Stimulated activated CD4-positive, alpha-beta T cell treated with anti-CD3 and anti-CD28 coated beads, Interleukin-1b, Interleukin-23, amount 100 ng/mL, for 1 hour (primary cell): Measurements from ENCODE around the gene MEX3C.

ENCODE experiments used
- DNase-seq, 2 donors: peaks; one replicate each; pipeline ENCODE4 v3.0.0-alpha.2; 2020; ENCODE audit warnings: low read depth in 2 of 2

Gene MEX3C

DNA sequence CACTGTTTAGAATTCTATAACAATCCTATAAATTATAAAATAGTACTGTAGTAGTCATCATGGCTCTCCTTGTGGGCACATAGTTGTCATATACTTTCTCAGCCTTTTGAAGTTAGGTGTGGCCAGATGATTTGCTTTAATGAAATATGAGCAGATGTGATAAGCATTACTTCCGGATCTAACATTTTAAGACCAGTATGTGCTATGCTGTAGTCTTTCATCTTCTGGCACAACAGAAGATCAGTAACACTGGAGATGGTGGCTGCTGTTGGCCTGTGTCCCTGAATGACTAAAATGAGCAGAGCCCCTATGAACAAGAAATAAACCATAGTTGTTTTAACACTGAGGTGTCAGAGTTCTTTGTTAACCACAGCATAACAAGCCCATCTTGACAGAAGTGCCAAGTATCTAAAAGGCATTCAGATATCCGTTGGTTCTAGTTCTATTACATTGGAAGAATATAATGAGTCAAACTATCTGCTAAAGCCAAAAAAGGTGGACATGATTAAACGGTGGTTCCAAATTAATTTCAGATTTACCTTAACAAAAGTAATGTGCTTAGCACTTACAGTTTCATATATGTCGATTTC lies 6.3 kb downstream of the MEX3C start:
- no peak for DNase-seq

DNA sequence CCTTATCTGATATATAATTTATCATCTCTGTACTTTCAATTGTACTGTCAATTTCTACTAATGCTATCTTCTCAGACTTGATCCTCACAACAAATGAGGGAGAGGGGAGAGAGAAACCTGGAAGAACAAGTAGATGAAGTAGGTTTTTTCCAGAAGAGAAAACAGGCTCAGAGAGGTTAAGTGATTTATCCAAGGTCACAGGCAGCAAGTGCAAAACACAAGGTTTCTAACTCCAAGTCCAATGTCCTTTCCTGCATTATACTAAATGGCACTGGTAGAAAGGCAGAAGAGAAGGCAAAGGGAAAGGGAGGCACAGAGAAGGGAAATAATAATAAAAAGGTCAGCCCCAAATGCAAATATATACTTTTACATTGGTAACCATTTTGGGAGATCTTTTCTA lies 7.5 kb downstream of the MEX3C start:
- no peak for DNase-seq

DNA sequence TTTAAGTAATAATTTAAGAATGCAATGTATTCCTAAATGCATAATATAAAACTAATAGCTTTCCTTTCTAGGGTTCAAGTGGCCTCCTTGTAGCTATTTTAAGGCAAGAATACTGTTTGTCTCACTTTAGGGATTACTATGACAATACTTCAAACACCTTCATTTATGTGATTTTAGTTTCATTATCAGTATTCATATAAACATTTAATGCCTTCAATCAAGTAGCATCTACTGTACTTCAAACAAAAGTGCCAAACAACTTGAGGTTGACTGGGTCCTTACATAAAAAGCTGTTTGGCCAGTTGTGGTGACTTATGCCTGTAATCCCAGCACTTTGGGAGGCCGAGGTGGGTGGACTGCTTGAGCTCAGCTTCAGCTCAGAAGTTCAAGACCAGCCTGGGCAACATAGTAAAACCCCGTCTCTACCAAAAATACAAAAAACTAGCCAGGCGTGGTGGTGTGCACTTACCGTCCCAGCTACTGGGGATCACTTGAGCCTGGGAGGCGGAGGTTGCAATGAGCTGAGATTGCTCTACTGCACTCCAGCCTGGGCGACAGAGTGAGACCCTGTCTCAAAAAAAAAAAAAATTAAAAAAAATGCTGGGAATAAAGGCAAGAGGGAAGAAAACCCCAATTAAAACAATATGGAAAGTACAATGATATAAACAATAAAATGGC lies 9.3 kb downstream of the MEX3C start:
- no peak for DNase-seq

DNA sequence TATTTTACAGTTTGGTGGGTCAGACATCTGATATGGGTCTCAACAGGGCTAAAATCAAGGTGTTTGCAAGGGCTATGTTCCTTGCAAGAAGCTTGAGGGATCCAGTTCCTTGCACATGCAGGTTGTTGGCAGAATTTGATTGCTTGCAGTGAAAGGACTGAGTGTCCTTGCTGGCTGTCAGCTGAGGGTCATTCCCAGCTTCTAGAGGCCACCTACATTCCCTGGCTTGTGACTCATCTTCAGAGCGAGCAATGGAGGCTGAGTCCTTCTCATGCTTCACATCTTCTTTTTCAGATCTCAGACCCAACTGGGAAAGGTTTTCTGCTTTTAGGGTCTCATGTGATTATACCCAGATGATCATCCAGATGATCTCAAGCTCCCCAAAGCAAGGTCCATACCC lies 12.4 kb downstream of the MEX3C start:
- no peak for DNase-seq

DNA sequence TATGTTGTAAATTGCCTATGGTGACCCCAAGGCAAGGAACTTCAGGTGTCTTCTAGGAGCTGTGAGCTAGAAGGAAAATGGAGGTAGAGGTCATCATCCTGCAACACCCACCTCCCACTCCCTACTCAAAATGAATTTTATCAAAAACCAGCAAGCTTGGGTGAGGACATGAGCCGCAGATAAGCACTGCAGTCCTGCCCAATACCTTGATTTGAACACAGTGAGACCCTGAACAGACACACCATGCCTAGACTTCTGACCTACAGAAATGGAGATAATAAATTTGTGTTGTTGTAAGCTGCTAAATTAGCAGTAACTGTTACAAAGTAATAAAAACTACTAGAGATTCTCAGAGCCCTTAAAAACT lies 13.4 kb downstream of the MEX3C start:
- no peak for DNase-seq

DNA sequence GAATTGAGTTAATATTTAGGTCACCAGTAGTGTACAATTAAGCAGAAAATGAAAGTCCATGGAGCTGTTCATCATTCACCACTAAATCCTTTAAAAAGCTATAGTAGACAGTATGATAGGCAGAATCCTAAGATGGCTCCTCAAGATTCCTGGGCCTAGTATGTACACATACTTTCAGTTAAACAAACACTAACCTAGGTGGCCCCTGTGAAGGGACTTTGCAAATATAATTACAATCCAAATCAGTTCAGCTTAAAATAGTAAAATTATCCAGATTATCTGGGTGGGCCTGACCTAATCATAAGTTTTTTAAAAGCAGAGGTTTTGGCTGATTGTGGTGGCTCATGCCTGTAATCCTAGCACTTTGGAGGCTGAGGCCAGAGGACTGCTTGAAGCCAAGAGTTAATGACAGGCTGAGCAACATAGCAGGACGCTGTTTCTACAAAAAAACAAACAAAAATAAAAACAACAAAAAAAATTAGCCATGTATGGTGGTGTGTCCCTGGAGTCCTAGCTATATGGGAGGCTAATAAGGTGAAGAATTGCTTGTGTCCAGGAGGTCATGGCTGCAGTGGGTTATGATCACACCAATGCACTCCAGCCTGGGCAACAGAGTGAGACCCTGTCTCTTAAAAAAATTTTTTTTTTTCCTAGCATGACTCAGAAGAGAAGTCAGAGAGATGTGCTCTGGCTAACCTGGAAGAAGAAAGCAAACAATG lies 13.9 kb downstream of the MEX3C start:
- DNase-seq: no peak

DNA sequence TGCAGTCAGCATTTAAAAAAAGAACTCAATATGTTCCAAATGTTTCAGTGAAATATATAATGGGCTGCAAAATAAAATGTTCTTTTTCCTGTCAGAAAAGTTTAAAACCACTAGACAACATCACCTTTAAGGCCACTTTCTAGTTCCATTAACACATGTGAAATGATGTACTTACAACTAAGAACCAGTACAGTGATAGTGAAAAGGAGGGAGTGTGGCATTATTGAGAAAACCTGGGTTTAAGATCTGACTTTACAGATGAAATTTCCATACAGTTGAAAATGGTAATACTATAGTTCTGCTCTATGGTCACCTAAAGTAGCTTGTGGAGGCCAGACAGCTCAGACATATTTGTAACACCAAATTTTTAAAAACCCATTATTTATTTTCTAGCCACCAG lies 14.7 kb downstream of the MEX3C start:
- DNase-seq: no peak

DNA sequence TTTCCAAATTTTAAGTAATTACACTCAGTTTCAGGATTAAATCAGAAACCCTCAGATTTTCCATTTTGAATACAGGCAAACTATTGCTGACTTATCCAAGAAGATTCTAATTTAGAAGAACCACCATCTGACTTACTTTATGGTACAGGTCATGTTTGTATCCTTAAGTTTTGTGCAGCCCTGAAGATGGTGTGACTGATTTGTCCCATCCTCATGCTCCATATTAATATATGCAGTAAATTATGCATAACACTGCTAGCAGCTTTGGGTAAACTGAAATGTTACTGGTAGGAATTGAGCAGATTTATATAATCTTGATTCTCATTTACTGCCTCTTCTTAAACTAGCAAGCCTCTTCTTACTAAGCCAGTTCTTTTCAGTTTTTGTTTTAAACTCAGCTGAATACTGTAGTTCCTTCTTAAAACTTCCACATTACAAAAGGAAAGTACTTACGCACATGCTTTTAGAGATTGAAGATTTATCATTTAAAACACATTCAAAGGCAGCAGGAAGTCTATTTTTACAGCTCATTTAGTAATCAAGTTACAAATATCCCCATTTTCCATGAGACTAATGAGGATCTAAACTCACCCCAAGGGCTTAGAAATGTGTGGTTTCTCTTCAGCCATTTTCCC lies 25.7 kb downstream of the MEX3C start:
- no peak for DNase-seq

DNA sequence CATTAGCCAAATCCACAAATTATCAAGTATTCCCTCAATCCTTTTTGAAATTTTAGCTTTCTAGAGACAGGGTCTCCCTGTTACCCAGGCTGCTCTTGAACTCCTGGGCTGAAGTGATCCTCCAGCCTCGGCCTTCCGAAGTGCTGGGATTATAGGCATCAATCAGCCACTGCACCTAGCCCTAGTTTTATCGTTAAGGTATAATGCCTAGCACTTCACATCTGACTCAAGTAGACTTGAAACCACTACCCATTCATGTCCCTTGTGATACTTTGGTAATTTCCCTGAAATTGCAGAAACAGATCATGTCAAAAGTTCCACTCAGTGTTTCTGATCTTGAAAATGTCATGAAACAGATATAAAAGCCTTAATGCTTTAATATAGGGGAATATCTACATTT lies 26.3 kb downstream of the MEX3C start:
- no peak for DNase-seq

DNA sequence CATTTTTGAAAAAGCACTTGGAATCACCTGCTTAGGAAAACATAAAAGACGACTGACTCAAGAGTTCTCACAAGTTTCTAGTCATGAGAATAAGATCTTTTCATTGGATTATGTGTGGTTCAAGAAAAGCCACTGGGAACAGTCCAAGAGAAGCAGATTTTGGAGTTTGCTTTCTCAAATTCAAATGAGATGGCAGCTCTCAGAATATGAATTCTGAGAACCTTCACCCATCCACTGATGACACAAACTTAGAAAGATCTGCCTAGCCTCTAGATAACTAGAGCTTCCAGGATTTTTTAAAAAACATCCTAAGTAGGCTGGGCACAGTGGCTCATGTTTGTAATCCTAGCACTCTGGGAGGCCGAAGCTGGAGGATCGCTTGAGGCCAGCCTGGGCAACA lies 26.8 kb downstream of the MEX3C start:
- DNase-seq: no peak

DNA sequence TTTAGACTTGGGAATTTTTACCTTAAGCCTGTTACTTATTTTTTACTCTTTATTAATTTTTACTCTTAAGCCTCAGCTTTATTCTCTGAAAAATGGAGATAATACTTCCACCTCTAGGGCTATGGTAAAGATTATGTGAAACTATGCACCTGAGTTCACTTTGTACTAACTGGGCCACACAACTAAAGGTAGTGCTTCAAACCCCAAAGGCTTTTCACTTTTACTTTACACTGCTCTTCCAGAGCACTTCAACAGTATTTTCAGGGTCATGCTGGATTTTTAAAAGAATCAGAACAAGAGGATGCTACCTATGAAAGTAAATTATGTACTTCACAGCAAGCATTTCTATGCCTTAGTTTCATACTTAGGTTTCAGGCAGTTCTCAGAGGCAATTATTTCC lies 27.8 kb downstream of the MEX3C start:
- no peak for DNase-seq

DNA sequence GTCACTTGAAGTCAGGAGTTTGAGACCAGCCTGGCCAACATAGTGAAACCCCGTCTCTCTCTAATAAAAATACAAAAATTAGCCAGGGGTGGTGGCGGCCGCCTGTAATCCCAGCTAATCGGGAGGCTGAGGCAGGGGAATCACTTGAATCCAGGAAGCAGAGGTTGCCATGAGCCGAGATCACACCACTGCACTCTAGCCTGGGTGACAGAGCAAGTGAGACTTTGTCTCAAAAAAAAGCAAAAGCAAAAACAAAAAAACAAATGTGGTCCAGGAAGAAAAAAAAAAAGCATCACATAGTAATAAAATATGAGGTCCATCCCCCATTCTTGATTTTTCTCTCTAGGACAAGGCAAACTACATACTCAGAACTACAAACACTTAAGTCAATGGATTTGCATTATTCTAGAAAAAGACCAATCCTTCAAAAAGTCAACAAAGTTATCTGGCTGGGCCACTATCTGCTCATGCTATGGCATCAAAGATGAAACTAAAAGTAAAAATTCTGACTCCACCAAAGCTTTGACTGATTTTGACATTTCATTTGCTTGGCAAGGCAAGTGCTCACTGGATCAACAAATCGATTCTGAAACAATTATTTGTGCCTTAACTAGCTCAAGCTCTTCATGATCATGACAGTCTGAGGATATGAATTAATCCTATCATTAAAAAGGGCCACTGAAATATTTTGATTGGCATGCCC lies 28.4 kb downstream of the MEX3C start:
- DNase-seq: no peak

DNA sequence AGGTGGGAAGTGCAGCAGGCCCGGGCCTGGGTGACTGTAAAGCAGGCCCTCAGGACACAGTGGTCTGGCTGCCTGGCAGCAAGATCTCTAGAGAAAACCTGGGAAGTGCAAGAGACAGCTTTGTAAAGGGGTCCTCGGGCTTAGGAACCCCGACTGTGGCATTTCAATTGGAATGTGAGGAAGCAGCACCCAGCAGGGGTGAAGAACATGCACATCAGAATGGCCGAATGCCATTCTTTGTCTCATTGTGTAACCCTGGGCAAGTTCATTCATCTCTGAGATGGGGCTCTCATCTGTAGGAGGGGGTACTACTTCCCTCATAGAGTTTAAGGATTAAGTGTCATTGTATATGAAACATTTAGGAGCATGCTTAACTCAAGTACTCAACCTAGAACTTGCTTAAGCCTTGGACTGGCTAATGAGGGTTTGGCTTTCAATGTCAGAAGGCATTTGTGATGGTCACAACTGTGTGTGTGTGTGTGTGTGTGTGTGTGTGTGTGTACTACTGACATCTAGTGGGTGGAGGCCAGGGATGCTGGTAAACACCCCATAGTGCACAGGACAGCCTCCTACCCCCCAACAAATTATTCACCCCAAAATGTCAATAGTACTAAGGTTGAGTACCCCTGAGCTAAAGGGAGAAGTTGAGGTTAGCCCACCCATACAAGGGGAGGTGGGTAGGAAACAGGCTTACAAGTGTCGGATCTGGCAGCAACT lies 29.3 kb downstream of the MEX3C start:
- DNase-seq: no peak

DNA sequence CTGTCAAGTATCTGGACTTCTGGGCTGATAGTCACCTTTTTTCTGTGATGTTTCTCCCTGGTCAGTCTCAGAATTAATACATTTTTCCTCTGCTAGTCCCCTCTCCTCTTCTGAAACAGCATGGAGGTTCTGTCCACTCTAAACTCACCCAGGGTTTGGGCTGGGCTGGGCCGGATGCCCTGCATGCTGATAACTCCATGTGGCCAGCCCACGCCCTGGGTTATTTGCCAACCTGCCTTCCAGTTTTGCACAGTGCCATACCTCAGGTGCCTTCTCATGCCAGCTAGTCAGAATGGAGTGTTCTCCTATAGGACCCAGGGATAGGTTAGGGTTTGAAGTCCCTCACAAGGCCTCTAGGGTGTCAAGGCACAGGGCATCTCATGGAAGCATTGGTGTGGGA lies 32.2 kb downstream of the MEX3C start:
- no peak for DNase-seq

DNA sequence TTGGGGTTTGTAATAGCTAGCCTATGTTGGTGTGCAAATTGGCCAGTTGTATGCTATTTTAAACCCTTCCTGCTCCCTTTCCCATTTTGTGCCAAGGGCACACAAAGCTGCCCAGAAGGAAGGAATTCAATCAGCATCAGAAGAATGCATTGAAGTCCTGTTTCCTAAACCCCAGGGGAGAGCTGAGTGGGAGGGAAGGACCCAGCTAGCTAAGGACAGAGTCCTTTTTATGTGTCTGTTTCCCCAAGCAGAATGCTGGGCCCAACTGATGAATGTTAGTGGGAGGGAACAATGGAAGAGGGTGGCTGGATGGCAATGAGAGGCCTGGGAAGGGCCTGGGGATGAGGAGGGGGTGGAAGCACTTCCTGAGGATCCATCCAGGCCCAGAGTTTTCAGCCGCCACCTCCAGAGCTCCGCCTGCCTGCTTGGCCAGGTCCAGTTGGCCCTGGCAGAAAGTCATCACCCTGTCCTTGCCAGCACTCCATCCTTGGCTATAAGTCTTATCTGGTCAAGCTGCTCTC lies 32.7 kb downstream of the MEX3C start:
- DNase-seq: no peak

DNA sequence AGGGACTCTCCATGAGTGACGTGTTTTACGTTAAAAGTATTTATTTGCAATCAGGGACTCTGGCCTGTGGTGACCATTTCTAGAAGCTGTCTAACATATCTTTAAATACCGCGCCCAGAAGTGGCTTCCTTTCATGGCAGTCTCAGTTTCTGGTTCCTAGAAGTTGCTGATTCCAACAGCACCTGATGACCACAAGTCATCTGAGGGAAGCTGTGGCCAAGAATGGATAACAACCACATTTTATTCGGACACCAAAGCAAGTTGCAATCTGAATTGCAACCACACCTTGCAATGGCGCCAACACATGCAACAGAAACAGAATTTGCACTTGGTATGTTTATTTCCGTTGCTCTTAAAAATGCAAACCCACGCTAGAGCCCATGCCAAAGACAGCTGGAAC lies 33.1 kb downstream of the MEX3C start:
- DNase-seq: no peak

DNA sequence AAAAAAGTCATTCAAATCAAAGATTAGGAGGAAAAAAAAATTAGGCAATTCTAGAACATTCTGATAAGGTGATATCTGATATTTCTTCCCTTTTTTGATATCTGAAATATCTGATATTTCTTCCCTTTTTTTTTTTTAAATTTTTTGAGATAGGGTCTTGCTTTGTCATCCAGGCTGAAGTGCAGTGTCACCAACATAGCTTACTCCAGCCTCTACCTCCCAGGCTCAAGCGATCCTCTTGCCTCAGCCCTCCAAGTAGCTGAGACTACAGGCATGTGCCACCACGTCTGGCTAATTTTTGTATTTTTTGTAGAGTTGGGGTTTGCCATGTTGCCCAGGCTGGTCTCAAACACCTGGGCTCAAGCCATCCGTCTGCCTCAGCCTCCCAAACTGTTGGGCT lies 33.9 kb downstream of the MEX3C start:
- no peak for DNase-seq

DNA sequence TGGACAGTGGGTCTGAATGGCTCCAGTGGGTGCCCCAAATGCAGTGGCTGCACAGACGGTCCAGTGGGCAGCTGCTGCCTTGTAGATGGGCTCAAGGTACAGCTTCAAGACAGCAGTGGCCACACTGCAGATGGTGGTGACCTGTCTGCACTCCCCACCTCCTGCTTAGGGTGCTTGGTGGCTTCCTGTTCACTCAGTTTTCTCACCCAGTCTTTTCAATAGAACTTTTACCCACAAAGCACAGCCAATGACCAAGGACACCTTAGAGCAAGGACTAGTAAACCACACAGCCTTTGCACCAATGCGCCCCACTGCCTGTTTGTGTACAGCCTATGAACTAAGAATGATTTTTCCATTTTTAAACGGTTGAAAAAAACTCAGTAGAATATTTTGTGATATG lies 34.9 kb downstream of the MEX3C start:
- DNase-seq: no peak

DNA sequence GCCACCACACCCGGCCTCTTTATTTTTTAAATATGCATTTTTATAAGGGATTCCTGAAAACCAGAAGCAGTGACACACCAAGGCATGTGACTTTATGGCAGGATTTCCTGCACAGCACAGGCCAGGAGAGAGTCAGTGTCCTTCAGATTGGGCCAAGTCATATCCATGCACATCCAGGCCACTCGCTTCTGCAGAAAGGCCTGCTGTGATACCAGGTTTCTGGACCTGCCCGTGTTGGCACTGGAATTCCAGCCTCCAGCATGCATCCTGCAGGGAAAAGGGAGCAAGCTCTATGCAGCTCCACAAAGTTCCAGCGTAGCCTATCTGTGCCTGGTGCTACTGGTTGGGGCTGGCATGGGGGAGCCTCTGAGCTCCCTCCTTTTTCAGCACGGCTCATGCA lies 36.8 kb downstream of the MEX3C start:
- DNase-seq: no peak

DNA sequence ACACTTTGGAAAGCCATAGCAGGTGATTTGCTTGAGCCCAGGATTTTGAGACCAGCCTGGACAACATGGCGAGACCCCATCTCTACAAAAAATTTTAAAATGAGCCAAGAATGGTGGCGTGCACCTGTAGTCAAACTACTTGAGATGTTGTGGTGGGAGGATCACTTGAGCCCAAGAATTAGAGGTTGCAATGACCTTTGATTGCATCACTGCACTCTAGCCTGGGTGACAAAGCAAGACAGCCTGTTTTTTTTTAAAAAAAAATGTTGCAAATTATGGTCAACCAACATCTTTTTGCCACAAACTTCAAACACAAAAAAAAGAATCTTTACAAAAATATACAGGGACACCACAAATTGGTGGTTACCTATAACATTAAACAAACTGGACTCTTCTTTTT lies 40.3 kb downstream of the MEX3C start:
- DNase-seq: no peak

DNA sequence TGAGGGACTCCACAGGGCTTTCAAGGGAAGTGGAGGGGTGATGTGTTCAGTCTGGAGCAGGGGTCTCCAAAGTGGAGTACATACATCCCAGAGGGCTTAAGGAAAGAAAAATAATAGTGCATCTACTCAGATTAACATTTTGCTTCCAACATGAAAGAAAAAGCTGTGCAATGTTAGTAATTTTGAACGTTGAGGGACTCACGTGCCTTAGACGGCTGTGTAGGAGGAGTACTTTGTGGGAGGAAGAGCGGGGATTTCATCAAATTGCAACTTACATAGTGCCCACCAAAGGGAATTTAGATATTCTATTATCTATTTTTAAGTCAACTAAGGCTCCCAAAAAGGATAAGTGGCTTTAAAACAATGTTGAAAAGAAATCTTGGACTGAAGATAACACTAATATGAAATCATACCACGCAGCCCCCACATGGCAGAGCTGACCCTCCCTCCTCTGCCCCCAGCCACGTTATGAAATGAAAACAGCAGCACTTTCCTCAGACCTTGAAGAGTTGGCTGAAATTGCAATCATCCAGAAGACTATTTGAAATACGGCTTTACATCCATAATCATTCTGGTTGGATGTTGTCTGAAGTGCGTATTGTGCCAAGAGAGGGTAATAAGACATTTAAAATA lies 42.9 kb downstream of the MEX3C start:
- no peak for DNase-seq
